WERI-Rb-1 (cell line): Measurements from ENCODE around the gene TPT1.

Source experiments
- DNase-seq: peaks from one replicate; pipeline ENCODE4 v3.0.0-alpha.2; 2020
- H3K27ac ChIP-seq: fragments of 250-450 bp; sonication (Bioruptor Pico); 2 replicates; pipeline ENCODE4 v1.5.1; 2020; ENCODE audit warnings: mild to moderate bottlenecking, moderate library complexity
- H3K27me3 ChIP-seq: fragments of 250-450 bp; sonication (Bioruptor Pico); 2 replicates; pipeline ENCODE4 v1.5.1; 2021; ENCODE audit warnings: mild to moderate bottlenecking, low read depth, moderate library complexity; ENCODE audit not compliant: insufficient read depth, severe bottlenecking
- H3K36me3 ChIP-seq: fragments of 250-450 bp; sonication (Bioruptor Pico); 2 replicates; pipeline ENCODE4 v1.5.1; 2020; ENCODE audit warnings: mild to moderate bottlenecking, moderate library complexity
- H3K4me3 ChIP-seq: 2 replicates; pipeline ENCODE4 v1.5.1; 2011; ENCODE audit warnings: low read depth, mild to moderate bottlenecking, control low read depth, low read length
- H3K9me3 ChIP-seq: fragments of 250-450 bp; sonication (Bioruptor Pico); 2 replicates; pipeline ENCODE4 v1.5.1; 2021; ENCODE audit warnings: mild to moderate bottlenecking, moderate library complexity; ENCODE audit not compliant: severe bottlenecking
- TF ChIP-seq, protein P1 (sequence below): IDR thresholded peaks from 2 replicates; pipeline ENCODE4 v1.5.1; 2011; ENCODE audit warnings: low read depth, mild to moderate bottlenecking, control low read depth, inconsistent platforms, low read length

Gene TPT1

DNA sequence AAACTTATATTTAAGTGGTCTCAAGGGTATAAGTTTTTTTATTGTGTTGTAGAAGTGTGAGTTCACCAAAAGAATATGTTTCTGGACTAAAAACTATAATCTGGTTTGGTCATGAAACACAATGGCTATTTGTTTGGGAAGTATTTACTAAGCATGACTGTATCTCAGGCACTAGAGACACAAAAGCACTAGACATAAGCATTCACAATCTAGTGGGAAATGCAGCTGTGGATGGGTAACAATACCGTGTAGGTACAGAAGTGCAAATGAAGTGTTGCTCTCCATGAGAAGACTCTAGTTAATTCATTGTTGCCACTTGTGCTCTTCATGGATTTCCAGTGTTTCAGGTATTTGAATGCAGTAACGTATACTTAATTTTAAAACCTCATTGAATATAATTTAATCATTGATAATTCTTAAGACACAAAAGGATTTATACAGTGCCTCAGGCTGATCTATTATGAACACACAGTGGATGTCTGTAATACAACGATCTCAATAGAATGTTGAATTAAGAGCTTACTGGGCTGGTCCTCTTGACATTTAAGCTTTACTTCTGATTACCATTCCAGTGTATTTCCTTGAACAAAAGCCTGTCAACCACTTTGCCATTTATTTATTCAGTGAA, 50.9 kb downstream of the TPT1 start:
- Histone ChIP-seq H3K36me3 (no peaks in the 10 kb centered on the region; the same call in none of the 2 replicates), H3K9me3 (no peaks in the 10 kb centered on the region), H3K27me3 (no peaks in the 10 kb centered on the region), H3K27ac (no peak overlapping the region), H3K4me3 (no peak overlapping the region)
- DNase-seq: no peak
- TF ChIP-seq, protein P1, sequence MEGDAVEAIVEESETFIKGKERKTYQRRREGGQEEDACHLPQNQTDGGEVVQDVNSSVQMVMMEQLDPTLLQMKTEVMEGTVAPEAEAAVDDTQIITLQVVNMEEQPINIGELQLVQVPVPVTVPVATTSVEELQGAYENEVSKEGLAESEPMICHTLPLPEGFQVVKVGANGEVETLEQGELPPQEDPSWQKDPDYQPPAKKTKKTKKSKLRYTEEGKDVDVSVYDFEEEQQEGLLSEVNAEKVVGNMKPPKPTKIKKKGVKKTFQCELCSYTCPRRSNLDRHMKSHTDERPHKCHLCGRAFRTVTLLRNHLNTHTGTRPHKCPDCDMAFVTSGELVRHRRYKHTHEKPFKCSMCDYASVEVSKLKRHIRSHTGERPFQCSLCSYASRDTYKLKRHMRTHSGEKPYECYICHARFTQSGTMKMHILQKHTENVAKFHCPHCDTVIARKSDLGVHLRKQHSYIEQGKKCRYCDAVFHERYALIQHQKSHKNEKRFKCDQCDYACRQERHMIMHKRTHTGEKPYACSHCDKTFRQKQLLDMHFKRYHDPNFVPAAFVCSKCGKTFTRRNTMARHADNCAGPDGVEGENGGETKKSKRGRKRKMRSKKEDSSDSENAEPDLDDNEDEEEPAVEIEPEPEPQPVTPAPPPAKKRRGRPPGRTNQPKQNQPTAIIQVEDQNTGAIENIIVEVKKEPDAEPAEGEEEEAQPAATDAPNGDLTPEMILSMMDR: no peak
